Neural cell (in vitro differentiated cells): ENCODE results near the gene ABCF3.

Experiments
- EP300 ChIP-seq: fragments of 450-650 bp; conservative IDR thresholded peaks from 2 replicates; pipeline ENCODE4 v1.6.1; 2014; ENCODE audit warnings: antibody characterized with exemption, mild to moderate bottlenecking, moderate library complexity; ENCODE audit not compliant: poor library complexity, severe bottlenecking
- EZH2 ChIP-seq: fragments of 200-600, 300-800 bp; shearing (Covaris generic), sonication (generic); IDR thresholded peaks from 2 replicates; pipeline ENCODE4 v1.6.1; 2014; ENCODE audit warnings: antibody characterized with exemption, low read length, borderline replicate concordance, mild to moderate bottlenecking; ENCODE audit not compliant: insufficient read depth, poor library complexity, severe bottlenecking
- TF ChIP-seq, protein P1 (sequence below): fragments of 450-650 bp; IDR thresholded peaks from 2 replicates; pipeline ENCODE4 v1.5.1; 2014; ENCODE audit warnings: antibody characterized with exemption, mild to moderate bottlenecking, moderate library complexity; ENCODE audit not compliant: poor library complexity, severe bottlenecking

- TF ChIP-seq, protein P1, sequence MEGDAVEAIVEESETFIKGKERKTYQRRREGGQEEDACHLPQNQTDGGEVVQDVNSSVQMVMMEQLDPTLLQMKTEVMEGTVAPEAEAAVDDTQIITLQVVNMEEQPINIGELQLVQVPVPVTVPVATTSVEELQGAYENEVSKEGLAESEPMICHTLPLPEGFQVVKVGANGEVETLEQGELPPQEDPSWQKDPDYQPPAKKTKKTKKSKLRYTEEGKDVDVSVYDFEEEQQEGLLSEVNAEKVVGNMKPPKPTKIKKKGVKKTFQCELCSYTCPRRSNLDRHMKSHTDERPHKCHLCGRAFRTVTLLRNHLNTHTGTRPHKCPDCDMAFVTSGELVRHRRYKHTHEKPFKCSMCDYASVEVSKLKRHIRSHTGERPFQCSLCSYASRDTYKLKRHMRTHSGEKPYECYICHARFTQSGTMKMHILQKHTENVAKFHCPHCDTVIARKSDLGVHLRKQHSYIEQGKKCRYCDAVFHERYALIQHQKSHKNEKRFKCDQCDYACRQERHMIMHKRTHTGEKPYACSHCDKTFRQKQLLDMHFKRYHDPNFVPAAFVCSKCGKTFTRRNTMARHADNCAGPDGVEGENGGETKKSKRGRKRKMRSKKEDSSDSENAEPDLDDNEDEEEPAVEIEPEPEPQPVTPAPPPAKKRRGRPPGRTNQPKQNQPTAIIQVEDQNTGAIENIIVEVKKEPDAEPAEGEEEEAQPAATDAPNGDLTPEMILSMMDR = no peak
- no peak for TF ChIP-seq EP300
- no peak for TF ChIP-seq EZH2
Observed at GRCh38 chr3:184203526-184203925, 17.5 kb downstream of the ABCF3 start.
